ENCODE measurements around the gene MYL12A.
"Not testable (repeated sequence)": the region's sequence is repeated elsewhere in the genome, so short reads cannot be mapped to it uniquely, and the experiment has no call there.

MYL12A gene

GRCh38 chr18:3256693-3257626 lies 9.4 kb downstream of the MYL12A start:
- no peak for DNase-seq

GRCh38 chr18:3257627-3258120 lies 10.1 kb downstream of the MYL12A start:
- no peak for DNase-seq

- DNase-seq = no peak
Observed at GRCh38 chr18:3260995-3261372, 13.4 kb downstream of the MYL12A start.

- peak; percentile 84 for DNase-seq
Observed at GRCh38 chr18:3261373-3262233, 14.0 kb downstream of the MYL12A start, which contains the start of gene MYL12B. TSS of gene MYL12B (plus strand) at chr18:3262133. CDS start at chr18:3272899, 10,766 bp downstream.

- DNase-seq = no peak
Observed at GRCh38 chr18:3262234-3263131, 14.9 kb downstream of the MYL12A start.

GRCh38 chr18:3263132-3263700 lies 15.6 kb downstream of the MYL12A start:
- no peak for DNase-seq

GRCh38 chr18:3264362-3264761 lies 16.8 kb downstream of the MYL12A start:
- no peak for DNase-seq

GRCh38 chr18:3265564-3266033 lies 18.0 kb downstream of the MYL12A start:
- no peak for DNase-seq

- no peak for DNase-seq
Observed at GRCh38 chr18:3266062-3266608, 18.5 kb downstream of the MYL12A start.

- DNase-seq = no peak
Observed at GRCh38 chr18:3268306-3268705, 20.7 kb downstream of the MYL12A start.

- DNase-seq = no peak
Observed at GRCh38 chr18:3269241-3269913, 21.8 kb downstream of the MYL12A start.

- no peak for DNase-seq
Observed at GRCh38 chr18:3269914-3270299, 22.3 kb downstream of the MYL12A start.

GRCh38 chr18:3273042-3273441 lies 25.4 kb downstream of the MYL12A start:
- no peak for DNase-seq

- not testable (repeated sequence) for DNase-seq
Observed at GRCh38 chr18:3277643-3278213, 30.1 kb downstream of the MYL12A start.

GRCh38 chr18:3279201-3280185 lies 31.9 kb downstream of the MYL12A start:
- DNase-seq = no peak

GRCh38 chr18:3281456-3282400 lies 34.1 kb downstream of the MYL12A start:
- peak; percentile 72 for DNase-seq

GRCh38 chr18:3283253-3283863 lies 35.8 kb downstream of the MYL12A start:
- DNase-seq = no peak

GRCh38 chr18:3283908-3284307 lies 36.3 kb downstream of the MYL12A start:
- DNase-seq = no peak
